ENCODE results near the gene DGCR2.
"Not testable (repeated sequence)": the region's sequence is repeated elsewhere in the genome, so short reads cannot be mapped to it uniquely, and the experiment has no call there.

Gene DGCR2

DNA sequence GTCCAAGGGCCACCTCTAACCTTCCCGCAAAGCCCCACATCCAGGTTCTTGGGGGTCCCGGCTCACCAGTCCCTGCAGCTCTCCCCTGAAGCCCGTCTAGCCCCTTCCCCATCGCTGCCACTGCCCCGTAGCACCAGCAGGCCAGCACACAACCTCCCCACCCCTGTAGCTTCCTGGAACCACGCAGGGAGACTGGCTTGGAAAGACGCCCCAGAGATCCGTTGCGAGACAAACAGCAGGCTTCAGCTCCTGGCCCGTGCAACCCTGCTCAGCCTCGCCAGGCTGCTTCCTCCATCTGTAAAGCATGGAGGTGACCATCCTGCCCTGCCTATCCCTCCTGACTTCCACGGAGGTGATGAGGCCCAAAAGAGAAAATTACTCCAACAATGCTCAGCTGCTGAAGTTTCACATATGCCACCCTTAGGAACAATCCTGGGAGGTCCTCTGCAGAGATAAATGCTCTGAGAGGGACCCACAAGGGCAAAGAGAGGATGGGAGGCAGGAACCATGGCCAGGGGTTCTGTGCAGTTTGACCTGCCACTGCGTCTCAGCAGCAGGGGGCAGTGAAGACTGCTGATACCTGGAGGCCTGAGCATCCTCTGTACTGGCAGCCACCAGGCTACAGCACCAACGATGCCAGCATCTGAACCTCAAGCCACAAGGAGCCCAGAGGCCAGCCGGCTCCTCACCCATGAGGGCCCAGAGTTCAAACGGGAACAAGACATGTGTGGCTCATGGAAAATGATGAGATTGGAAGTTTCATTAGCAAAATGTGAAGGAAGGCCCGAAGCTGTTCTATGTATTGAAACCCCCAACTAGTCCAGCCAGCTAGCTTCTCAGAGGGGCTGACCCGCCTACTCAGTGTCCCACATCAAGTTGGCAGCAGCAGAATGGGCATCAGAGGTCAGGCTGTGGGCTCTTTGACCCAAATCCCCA, 16.1 kb downstream of the DGCR2 start:
- no peak for DNase-seq

DNA sequence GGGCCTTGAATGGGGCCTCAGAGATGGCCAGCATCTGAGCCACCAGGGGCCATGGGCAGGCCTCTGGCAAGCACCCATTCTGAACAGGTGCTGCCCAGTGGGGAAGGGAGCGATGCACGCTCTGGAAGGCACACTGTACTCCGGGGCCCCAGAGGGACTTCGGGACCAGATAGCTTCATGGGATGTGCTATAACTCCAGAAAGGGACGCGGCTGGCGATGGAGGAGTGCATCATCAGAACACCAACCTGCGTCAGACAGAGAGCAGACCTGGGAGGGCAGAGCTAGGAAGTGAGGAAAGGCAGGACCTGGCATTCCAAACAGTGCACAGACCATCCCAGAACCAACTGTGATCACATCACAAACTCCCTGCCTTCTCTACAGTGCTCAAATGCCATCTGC, 16.8 kb downstream of the DGCR2 start:
- DNase-seq: no peak

DNA sequence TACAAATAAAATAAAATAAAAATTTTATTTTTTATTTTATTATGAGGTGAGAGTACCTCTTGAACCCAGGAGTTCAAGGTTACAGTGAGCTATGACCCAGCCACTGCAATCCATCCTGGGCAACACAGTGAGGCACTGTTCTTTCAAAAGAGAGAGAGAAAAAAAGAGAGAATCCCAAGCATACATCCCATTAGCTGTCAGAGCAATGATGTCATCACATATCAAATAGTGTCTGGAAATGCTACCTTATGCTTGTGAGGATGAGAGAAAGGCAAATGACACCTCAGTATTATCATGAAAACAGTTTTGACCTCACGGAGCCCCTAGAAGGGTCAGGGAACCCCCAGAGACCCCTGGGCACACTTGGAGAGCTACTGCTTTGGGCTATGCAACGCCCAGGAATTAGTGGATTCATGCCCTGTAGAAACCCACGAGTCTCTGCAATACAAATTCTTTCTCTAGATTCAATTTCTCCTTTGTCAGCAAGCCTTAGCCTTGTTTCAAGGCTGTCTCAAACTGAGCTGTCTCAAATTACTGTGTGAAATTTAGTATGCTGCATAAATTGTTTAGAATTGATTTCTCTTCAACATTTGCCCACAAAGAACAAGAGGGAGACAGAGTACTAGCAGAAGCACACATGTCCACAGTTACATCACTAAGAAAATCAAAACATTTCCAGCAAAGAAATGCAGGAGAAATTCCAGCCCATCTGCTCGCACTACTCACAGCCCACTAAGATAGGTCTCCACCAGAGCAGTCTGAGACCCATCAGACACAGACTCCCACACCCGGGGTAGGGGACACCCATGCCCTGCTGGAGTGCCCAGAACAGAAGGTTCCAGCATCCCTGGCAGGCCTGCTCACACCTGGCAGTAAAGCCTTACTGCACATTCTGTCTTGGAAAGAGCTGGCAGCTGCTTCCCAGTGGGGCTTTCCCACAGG, 18.1 kb downstream of the DGCR2 start:
- DNase-seq: no peak

DNA sequence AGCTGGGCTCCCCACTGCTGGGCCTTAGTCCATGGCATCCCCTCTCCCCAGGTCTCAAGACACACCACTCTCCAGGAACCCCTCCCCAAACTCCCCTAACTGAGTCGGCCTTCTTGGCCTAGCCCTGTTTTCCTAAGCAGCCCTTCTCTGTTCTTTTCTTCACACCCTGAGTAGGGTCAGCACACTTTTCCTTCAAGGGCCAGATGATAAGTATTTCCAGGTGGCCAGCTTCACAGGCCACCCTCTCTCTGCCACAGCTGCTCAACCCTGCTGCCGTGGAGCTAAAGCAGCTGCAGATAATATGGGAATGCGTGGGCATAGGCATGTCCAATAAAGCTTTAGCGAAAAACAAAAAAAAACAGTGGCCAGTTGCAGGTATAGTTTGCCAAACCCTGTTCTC, 24.1 kb downstream of the DGCR2 start:
- DNase-seq: no peak

DNA sequence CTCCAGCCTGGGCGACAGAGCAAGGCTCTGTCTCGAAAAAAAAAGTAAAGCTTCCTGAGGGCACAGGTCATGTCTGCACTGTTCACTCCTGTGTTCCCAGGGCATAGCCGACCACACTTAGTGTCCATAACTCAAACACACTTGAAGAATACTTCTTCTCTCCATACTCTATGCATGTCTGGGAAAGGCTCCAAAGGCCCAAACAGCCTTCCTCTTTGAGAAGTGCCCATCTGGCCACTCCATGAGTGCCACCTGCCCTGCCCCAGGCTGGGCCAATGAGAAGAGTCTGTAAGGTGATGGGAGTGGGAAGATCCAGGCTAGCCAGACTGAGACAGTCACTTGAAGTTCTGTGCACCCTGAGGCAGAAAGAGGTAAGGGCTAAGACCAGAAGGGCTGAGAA, 24.7 kb downstream of the DGCR2 start:
- no peak for DNase-seq

DNA sequence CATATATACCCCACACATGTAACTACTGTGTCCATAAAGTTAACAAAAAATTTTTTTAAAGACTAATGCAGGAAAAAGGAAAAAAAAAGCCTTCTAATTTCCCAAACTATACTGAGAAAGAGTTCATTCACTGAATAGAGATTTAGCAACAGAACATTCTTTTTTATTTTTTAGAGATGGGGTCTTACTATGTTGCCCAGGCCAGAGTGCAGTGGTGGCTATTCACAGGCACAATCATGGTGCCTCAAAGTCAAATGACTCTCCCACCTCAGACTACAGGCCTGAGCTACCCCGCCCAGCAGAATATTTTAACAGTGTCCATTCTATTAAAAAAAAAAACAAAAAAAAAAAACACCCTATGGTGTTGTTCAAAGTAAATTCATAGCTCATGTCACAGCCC, 25.7 kb downstream of the DGCR2 start:
- DNase-seq: no peak

DNA sequence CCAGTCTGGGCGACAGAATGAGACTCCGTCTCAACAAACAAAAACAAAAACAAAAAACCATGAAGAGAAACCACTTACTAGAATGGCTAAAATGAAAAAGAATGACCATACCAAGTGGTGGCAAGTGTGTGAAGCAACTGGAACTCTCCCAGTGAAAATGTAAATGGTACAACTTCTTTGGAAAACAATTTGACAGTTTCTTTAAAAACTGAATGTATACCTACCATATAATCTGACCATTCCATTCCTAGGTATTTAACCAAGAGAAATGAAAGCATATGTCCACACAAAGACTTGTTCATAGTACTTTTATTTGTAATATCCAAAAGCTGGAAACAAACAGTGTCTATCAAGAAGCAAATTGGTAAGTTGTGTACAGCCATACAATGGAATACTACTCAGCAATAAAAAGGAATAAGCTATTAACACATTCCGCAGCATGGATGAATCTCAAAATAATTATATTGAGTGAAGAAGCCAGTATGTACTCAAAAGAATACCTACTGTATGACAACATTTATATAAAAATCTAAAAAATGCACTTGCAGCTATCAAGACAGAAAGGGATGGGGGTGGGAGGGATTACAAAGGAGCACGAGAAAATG, 27.7 kb downstream of the DGCR2 start:
- DNase-seq: no peak

DNA sequence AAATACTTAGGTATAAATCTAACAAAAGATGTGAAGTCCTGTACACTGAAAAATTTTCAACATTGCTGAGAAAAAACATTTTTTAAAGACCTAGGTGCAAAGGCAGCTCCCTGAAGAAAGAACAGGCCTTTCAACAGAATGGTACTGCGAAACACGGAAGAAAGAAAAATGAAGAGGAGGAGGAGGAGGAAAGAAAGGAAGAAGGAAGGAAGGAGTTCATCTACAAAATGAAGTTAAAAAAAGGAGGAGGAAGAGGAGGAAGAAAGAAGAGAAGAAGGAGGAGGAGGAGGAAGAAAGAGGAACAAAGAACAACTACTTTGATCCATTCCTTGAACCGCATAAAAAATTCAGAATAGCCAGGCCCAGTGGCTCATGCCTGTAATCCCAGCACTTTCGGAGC, 29.5 kb downstream of the DGCR2 start:
- DNase-seq: no peak

DNA sequence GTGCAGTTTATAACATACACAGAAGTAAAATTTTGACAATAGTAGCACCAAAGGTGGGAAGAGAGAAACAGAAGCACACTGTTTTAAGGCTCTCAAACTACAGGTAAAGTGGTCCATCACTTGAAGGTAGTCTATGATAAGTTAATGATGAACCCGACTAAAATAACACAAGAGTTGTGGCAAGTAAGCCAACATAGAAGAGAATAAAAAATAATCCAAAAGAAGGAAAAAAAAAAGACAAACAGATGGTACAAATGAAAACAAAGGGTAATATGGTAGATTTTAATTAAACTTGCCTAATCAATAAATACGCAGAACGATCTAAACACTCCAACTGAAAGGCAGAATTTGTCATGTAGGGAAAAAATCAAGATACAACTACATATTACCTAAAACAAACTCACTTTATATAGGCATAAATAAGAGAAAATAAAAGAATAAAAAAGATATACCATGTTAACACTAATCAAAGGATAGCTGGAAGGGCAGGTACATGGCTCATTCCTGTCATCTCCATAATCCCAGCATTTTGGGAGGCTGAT, 31.6 kb downstream of the DGCR2 start:
- DNase-seq: no peak

DNA sequence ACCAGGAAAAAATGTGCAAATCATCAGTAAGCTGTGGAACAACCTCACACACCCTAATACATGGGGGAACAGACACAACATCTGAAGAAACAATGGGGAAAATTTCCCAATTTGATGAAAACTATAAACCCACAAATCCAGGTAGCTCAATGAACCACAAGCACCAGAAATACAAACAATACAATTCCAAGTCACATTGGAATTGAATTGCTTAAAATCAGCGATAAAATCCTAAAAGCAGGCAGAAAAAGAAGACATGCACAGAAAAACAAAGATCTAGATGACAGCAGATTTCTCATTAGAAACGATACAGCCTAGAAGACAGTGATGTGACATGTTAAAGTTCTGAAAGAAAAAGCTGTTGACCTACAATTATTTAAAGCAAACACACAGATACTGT, 32.0 kb downstream of the DGCR2 start:
- no peak for DNase-seq

DNA sequence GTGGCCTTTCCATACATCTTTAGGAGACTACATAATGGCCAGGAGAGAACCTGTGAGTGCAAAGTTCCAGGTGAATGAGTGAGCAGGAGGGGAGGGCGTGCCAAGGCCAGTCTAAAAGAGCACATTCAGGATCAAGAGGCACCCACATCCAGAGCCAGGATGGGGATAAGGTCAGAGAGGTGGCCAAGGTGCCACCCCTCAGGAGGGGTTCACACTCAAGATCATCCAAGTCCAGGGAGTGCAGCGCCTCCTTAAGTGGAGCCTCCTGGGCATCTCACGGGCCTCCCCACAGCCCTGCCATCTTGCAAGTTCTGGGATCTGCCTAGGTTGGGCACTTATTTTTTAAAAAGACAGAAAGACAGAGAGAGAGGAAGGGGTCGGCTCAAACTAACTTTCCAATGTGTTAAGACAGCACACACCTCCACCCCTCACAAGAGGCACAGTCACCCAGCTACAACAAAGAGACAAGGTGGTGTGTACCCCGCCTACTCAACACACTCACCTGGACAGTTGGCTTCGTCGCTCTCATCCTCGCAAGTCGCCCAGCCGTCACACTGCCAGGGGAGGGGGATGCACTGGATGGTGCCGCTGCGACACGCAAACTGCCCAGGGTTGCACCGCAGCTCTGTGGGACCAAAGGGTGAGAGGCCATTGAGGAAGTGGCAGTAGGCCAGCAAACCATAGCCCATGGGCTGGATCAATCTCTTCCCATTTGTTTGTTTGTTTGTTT, 33.2 kb downstream of the DGCR2 start:
- DNase-seq: no peak

DNA sequence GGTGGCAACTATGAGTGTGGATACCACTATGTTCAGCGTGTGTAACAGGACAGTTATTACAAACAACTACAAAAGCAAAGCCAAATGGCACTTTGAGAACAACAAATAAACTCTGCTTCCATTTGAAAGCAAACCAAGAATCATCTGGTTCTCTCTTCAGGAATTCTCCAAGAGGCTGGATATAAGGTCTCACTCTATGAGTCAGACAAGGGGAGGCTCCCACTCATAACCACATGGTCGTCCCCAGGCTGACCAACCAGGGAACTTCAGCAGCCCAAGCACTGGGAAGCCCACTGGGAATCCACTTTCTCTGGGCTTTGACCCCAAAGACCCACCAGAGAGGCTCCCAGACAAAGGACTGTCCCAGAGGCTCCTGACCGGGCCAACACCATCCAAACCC, 35.3 kb downstream of the DGCR2 start:
- DNase-seq: peak; percentile 3

DNA sequence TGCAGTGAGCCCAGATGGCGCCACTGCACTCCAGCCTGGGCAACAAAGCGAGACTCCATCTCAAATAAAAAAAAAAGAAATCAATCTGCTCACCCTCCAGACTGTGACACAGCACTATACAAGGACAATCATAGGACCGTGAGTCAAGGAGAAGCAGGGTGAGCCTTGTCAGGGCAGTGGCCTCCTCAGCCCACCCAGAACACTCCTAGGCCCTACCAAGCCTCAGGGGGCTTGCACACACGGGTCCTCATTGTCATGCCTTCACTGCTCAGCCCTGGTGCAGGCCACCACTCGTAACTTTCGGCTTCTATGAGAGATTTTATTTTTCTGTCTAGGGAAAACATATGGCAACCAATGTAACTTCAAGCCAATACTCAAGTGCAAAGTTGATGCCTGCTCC, 35.8 kb downstream of the DGCR2 start:
- no peak for DNase-seq

DNA sequence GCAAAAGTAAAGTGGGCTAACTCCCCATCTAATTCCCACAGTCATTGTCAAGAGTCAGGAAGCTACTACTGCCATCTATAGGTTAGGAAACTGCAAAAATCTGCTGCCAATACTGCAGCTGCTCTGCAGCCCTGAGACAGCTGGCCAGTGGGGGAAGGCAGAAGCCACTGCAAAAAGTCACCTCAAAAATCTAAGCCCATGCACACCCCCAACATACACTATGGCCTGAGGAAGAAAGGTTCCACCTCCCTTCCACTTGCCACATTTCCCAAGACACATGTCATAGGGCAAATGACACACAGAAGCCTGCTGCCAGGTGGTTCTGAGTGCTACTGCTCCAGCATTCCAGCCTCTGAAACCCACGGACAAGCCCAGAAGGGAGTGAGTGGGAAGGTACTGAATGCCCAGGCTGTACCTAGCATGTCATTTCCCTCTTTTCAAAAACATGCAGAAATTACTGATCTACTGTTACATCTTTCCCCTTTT, 36.9 kb downstream of the DGCR2 start:
- peak; percentile 34 for DNase-seq

DNA sequence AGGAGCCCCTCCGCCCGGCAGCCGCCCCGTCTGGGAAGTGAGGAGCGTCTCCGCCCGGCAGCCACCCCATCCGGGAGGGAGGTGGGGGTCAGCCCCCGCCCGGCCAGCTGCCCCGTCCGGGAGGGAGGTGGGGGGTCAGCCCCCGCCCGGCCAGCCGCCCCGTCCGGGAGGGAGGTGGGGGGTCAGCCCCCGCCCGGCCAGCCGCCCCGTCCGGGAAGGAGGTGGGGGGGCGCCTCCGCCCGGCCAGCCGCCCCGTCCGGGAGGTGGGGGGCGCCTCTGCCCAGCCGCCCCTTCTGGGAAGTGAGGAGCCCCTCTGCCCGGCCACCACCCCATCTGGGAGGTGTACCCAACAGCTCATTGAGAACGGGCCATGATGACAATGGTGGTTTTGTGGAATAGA, 37.6 kb downstream of the DGCR2 start:
- not testable (repeated sequence) for DNase-seq

DNA sequence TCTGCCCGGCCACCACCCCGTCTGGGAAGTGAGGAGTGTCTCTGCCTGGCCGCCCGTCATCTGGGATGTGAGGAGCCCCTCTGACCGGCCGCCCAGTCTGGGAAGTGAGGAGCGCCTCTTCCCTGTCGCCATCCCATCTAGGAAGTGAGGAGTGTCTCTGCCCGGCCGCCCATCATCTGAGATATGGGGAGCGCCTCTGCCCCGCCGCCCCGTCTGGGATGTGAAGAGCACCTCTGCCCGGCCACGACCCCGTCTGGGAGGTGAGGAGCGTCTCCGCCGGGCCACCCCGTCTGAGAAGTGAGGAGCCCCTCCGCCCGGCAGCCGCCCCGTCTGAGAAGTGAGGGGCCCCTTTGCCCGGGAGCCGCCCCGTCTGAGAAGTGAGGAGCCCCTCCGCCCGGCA, 38.1 kb downstream of the DGCR2 start:
- not testable (repeated sequence) for DNase-seq

DNA sequence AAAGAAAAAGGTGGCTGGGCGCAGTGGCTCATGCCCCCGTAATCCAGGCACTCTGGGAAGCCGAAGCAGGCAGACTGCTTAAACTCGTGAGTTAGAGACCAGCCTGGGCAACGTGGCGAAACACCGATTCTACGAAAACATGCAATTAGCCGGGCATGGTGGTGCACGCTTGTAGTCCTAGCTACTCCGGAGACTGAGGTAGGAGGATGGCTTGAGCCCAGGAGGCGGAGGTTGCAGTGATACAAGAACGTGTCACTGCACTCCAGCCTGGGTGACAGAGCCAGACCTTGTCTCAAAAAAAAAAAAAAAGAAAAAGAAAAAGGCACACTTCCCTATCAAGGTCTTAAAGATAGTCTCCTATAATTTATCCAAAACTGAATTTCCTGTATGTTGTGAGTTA, 39.4 kb downstream of the DGCR2 start:
- no peak for DNase-seq

DNA sequence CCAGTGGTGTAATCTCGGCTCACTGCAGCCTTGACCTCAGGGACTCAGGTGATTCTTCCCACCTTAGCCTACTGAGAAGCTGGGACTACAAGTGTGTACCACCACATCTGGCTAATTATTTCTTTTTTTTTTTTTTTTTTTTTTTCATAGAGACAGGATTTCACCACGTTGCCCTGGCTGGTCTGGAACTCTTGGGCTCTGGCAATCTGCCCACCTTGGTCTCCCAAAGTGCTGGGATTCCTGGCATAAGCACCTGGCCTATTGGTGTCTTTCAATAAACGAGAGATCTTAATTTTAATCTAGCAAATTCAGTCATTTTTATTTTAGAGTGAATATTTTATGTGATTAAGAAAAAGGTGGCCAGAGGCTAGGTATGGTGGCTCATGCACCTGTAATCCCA, 40.1 kb downstream of the DGCR2 start:
- no peak for DNase-seq

DNA sequence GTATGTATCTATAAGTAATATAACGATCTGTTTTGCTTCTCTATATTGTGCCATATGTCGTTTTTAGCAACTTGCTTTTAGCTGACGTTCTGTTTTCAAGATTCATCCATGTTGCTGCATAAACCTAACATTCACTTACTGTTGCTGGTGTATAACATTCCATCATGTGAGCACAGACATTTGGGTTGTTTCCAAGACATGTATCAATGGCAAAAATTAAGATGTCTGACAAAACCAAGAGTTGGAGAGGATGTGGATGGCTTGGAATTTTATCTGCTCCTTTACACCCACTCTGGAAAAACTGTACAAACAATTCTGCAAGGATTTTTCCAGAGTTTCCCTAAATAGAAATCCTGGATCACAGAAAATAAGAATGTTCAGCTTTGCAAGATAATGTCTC, 40.9 kb downstream of the DGCR2 start:
- DNase-seq: no peak

DNA sequence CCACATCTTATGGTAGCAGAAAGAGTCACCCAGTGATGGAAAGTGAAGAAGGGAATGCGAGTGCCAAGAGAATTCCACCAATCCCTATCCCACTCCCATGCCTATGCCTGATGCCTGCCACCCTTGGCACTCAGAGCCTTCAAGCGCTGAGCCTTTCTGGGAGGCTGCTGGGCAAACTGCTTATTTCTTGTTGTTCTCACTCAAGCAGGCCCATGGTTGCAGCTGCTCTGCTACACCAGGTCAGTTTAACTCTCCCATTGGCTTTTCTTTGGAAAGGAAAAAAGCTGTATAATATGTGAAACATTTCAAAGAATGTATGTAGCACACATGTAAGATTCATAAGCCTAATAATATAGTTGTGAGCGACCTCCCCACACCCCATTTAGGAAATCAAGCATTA, 41.4 kb downstream of the DGCR2 start:
- no peak for DNase-seq

DNA sequence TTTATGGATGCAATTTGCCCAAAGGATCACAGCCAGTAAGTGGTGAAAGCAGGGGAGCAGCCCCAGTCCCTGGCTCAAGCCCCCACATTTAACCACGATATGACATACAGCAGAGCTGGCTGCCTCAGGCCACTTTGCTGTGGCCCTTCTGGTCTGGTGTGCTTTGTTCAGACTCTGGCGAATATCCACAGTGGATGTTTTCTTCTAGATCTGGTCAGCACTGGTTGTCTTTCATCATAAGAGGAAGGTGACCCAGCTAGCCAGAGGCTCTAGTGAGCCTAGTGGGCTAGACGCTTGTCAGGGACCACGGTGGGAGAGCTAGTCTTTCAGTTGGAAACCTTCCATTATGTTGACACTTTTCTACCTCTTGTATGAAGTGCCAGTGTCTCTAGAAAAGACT, 42.5 kb downstream of the DGCR2 start:
- no peak for DNase-seq

DNA sequence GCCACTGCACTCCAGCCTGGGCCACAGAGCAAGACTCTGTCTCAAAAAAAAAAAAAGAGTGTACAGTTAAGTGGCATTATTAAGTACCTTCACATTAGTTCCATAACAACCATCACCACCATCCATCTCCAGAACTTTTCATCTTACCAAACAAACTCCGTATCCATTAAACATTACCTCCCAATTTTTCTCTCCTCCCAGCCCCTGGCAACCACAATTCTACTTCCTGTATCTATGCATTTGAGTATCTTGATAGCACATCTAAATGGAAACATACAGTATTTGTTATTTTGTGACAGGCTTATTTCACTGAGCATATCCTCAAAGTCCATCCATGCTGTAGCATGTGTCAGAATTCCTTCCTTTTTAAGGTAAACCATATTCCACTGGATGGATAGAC, 46.8 kb downstream of the DGCR2 start:
- no peak for DNase-seq

Data from amniotic stem cell (primary cell).